IPS DF 19.7 (cell line): ENCODE measurements around the gene KIF14.

Experiments used
- DNase-seq: peaks from one replicate; pipeline ENCODE4 v3.0.0-alpha.2; 2013; ENCODE audit warnings: low read depth, low spot score

Gene KIF14

DNA sequence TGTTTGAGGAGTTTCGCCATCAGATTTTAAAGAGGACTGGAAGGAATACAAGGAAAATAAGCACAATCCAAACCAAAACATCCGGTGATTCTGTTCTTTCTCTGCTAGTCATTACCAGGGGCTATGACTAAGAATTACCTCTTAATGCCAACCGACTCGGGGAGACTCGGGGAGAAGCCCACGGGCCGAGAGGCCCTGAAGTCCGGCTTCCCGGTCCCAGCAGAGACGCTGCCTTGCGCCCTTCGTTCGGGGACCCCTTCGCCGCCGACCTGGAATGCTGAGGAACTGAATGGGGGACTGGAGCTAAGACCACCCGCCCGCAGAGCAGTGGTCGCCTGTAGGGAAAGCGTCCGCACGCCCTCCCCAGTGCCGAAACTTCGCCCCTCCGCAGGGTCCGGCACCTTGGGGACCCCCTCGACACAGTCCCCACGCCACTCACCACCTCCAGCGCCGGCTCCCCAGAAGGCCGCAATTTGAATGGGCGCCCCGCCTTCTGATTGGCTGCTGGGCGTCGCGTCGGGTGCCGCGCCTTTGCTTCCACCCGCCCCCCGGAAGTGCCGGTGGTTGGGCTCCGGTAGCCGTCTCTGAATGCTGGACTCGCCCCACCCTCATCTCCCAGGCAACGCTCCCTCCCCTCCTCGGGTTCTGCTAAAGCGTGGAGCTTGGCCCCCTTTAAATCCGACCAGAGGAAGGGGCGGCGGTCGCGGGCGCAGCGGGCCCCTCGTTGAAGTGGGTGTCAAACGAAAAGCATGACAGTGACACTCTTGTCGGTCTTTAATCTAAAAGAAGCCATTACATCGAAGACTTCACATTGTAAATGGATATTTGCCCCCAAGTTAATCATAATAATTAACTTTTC lies at the start of gene KIF14:
Gene KIF14 (minus strand): TSS at position 479 of the 859 bp plus-strand sequence. CDS start 2,028 bp downstream, outside the sequence.
- peak; percentile 82 for DNase-seq

DNA sequence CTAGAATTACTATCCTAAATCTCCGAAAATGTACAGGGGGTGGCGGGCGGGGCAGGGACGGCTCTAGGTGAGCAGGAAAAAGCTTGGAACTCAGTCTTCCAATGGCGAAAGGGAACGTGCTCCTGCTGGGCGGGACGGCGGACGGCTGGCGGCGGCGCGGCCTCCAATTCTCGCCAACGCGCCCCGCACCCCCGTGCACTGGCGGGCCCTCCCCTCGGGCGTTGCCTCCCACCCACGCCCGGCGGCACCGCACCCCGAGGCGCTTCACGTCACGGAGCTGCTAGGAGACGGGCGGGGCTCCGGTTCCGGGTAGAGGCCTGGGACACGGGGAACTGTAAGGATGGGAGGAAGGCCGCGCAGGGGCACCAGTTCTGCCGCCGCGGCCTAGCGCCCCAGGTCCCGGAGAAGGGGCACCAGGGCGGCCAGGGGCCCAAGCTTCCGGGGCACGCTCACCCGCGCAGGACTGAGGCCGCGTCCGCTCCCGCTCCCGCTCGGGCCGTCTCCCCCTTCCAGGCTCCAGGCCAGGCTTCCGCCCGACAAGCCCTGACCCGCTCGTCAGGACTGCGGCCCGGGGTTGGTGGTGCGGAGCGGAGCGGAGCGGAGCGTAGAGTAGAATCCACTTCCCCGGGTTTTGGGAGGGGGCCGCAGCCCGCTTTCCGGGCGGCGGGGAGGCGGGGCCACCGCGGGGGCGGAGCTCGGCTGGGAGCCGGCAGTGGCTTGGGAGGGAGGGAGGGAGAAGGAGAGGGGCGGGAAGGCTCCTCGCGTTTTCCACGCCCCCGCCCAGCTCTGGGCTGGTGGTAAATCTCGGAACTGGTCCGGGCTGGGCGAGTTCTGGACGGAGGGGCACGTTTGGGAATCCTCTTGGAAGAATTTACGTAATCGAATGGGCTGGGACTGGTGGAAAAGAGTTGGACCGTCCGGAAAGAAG lies 49.0 kb upstream of the KIF14 start, which contains the start of gene DDX59:
Gene DDX59 (minus strand): TSS at position 594 of the 928 bp plus-strand sequence. CDS start 3,167 bp downstream, outside the sequence.
- DNase-seq, result peak; percentile 85

DNA sequence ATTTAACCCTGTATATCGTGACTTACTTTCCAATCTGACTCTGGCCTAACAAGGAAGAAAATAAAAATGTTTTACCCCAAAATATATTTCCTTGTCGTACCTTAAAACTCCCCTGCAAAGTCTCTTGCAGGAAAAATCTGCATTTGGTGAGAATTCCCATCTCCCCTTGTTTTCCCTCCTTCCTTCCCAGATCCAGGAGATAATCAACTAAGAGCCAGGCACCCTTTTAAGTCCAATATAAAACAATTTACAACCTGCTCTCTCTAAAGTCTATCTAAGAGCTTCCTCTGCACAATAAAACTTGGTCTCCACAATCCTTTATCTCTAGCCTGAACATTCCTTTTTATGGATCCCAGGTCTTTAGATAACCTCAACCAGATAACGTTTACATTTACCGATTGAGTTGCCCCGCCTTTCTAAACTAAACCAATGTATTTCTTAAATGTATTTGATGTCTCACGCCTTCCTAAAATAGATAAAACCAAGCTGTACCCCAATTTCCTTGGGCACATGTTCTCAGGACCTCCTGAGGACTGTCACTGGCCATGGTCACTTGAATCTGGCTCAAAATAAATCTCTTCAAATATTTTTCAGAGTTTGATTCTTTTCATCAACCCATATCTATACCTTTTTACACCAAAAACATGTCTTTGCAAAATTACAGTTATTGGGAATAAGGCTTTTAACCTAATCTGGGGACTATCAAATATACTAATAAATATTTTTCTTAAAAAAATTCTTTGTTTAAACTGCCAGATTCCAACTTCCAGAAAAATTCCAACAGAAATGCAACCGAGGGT lies 48.2 kb upstream of the KIF14 start:
- no peak for DNase-seq

DNA sequence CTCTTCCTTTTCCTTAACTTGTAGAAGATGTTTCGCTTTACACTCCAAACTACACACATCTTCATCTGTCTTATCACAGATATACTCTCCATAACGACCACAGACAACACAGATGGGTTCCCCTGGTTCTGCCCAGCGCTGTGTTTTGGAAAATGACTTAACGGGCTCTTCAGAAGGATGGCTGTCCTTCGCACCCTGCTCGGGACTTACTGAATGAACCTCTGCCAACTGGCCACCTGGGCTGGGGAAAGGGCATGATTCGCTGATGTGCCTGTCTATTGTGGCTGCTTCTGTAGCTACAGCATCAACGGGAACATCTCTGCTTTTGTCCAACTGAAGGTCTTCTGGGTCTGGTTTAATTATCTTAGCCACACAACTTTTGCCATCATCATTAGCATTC lies 45.8 kb upstream of the KIF14 start:
- DNase-seq, result no peak

GRCh38 chr1:200665861-200666260 lies 45.3 kb upstream of the KIF14 start:
- DNase-seq, result no peak

DNA sequence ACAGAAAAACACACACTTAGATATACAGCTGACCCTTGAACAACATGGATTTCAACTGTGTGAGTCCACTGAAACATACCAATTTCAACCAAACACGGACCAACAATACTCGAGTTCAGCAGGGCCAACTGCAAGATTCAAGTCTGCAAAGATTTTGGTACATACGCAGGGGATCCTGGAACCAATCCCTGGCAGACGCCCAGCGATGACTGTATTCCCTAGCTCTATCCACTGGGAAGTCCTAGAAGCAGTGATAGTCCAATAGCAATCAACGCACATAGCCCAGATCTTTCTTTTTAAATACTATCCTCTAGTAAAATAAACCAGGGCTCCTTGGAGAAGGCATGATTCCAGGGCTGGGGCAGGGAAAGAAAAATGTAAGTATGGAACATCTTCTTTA lies 40.2 kb upstream of the KIF14 start:
- DNase-seq, result no peak

DNA sequence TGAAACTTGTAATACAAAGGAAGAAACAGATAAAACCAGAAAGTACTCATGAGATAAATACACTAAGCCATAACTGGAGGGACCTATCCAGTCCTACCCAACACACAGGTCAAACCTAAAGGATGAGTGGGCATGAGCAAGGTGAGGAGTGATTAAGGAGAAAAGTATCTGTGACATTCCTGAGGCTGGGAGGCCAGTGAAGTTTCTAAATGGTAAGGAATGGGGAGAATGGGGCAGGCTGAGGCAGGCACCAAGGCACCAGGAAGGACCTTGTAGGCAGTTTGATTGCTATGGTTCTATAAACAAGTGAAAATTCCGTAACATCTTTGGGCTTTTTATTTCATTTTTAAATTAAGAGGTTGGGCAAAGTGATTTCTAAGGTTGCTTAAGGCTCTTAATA lies 38.7 kb upstream of the KIF14 start:
- no peak for DNase-seq

DNA sequence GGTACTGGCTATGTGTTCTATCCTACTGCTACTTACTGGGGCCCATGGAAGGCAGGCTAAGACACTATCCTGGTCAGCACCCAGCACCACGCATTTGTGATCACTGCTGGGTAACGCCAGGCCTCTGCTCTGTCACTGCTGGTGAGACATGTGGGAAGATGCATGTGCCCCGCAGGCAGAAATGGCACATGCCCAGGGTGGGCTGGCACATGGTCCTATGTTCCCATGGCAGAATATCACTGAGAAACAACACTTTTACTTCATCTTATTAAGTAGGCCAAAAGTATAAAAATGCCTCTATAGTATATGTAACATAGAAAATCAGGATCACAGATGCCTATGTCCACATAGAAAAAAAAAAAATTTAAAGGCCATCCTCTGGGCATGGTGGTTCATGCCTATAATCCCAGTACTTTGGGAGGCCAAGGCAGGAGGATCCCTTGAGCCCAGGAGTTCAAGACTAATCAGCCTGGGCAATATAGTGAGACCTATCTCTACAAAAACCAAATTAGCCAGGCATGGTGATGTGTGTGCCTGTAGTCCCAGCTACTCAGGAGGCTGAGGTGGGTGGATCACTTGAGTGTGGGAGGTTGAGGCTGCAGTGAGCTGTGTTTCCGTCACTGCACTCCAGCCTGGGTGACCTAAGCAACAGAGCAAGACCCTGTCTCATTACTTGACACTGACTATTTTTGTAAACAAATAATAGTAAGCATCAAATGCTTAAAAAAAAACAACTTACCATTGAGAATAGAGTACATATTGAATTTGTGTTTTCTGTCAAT lies 37.7 kb upstream of the KIF14 start:
- DNase-seq, result no peak

DNA sequence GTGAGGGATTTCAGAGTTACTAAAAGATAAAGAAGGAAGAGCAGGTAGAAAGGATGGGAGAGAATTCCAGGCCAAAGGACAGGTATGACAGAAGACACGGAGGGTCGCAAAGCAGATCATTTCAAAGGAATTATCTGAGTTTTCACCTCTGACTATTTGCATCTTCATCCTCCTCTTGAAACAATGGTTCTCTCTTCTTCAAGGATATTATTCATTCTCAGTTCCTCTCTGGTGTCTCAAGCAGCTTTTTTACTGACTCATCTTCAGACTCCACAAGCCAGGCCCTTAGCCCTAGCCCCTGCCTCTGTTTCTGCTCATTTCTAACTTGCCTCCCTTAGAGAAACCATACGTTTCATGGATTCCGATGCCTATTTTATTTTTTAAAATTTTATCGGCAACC lies 34.1 kb upstream of the KIF14 start:
- no peak for DNase-seq

DNA sequence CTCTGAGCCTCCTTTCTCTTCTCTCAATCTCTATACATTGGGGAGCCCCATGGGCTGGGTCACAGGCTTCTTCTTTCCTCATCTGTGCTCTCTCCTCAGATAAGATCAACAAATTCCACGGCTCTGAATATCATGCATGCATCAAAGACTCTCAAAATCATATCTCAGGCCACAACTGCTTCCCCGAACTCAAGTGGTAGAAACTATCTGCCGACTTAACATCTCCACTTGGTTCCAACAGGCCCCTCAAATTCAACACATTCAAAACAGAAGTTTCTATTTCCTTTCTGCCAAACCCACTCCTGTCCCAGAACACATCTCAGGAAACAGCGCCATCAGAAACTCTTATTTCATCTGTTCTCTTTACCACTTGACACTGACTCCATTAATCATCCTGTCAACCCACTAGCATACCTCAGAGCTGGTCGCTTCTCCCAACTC lies 32.5 kb upstream of the KIF14 start:
- DNase-seq, result no peak

DNA sequence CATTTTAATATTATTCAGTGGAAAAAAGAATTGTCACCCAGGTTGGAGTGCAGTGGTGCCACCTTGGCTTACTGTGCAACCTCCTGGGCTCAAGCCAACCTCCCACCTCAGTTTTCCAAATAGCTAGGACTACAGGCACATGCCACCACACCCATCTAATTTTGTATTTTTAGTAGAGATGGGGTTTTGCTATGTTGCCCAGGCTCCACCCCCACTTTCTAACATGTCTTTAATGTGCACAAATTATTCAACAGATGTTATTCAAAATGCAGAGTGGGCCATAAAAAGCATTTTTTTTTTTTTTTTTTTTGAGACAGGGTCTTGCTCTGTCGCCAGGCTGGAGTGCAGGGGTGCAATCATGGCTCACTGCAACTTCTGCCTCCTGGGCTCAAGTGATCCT lies 31.8 kb upstream of the KIF14 start:
- DNase-seq, result no peak

DNA sequence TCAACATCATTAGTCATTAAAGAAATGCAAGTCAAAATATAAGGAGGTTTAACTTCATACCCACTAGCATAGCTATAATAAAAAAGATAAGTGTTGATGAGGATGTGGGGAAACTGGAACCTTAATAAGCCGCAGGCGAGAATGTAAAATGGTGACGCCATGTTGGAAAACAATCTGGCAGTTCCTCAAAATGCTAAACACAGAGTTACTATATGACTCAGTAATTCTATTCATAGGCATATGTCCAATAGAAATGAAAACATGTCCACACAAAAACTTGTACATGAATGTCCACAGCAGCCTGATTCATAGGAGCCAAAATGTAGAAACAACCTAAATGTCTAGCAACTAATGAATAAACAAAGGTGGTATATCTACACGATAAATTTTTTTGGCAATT lies 26.0 kb upstream of the KIF14 start:
- DNase-seq, result no peak

GRCh38 chr1:200644021-200644420 lies 23.5 kb upstream of the KIF14 start:
- DNase-seq, result no peak

- no peak for DNase-seq
Measured at GRCh38 chr1:200642481-200642880, 21.9 kb upstream of the KIF14 start.

DNA sequence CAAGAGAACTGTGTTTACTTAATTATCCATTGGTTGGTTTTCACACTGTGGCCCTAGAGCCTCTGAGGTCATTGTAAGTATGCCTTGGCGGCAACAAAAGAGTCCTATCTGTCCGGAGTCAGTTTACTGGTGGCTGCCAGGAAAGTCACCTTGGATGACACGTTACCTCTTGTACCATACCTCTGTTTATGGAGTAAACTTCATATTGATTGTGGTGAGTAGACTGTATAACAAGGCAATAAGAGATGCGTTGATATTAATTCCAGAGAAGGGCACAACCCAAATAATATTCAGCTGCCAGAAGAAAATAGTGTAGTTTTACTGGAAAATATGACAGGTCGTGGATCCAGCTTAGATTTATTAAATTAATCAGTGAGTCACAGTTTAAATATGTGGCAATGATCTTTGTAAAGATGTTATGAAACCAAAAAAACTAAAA lies 20.4 kb upstream of the KIF14 start:
- DNase-seq, result no peak

GRCh38 chr1:200640373-200640962 lies 19.9 kb upstream of the KIF14 start:
- DNase-seq, result no peak

GRCh38 chr1:200638073-200638472 lies 17.5 kb upstream of the KIF14 start:
- DNase-seq, result no peak

DNA sequence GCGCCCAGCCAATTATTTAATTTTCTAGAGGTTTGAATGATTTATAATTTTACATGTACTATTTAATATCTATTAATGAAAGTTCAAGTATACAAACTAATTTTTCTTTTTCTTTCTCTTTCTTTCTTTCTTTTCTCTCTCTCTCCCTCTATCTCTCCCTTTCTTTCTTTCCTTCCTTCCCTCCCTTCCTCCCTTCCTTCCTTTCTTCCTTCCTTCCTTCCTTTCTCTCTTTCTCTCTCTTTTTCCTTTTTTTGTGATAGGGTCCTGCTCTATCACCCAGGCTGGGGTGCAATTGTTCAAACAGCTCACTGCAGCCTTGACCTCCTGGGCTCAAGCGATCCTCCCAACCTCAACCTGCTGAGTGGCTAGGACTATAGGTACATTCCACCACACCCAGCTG lies 16.1 kb upstream of the KIF14 start:
- DNase-seq, result no peak

GRCh38 chr1:200634261-200635122 lies 13.9 kb upstream of the KIF14 start:
- no peak for DNase-seq
